Measurements from ENCODE around the gene RPA1.

Gene RPA1

GRCh38 chr17:1945621-1946020, 115.8 kb downstream of the RPA1 start:
- no peak for DNase-seq (ENCODE audit: low spot score)
- no peak for TF ChIP-seq CTCF (IDR thresholded peaks at IDR 0.05; ENCODE audit: extremely low read depth, missing control alignments)

- no peak for TF ChIP-seq CTCF (IDR thresholded peaks at IDR 0.05; ENCODE audit: extremely low read depth, missing control alignments)
- no peak for DNase-seq (ENCODE audit: low spot score)
These were observed 116.5 kb downstream of the RPA1 start for GRCh38 chr17:1946021-1946932.

- no peak for DNase-seq (ENCODE audit: low spot score)
- no peak for TF ChIP-seq CTCF (IDR thresholded peaks at IDR 0.05; ENCODE audit: extremely low read depth, missing control alignments)
These were observed 117.5 kb downstream of the RPA1 start for GRCh38 chr17:1947229-1947742.

GRCh38 chr17:1947743-1948516, 118.1 kb downstream of the RPA1 start:
- TF ChIP-seq CTCF (IDR thresholded peaks at IDR 0.05; ENCODE audit: extremely low read depth, missing control alignments): no peak
- DNase-seq (ENCODE audit: low spot score): no peak

GRCh38 chr17:1948517-1948825, 118.7 kb downstream of the RPA1 start:
- TF ChIP-seq CTCF (IDR thresholded peaks at IDR 0.05; ENCODE audit: extremely low read depth, missing control alignments): no peak
- DNase-seq (ENCODE audit: low spot score): no peak

Measured in GM20000 (cell line).